ENCODE results near the gene ZNF778.

Gene ZNF778

GRCh38 chr16:89194340-89195311 lies 22.9 kb upstream of the ZNF778 start:
- DNase-seq, result no peak

DNA sequence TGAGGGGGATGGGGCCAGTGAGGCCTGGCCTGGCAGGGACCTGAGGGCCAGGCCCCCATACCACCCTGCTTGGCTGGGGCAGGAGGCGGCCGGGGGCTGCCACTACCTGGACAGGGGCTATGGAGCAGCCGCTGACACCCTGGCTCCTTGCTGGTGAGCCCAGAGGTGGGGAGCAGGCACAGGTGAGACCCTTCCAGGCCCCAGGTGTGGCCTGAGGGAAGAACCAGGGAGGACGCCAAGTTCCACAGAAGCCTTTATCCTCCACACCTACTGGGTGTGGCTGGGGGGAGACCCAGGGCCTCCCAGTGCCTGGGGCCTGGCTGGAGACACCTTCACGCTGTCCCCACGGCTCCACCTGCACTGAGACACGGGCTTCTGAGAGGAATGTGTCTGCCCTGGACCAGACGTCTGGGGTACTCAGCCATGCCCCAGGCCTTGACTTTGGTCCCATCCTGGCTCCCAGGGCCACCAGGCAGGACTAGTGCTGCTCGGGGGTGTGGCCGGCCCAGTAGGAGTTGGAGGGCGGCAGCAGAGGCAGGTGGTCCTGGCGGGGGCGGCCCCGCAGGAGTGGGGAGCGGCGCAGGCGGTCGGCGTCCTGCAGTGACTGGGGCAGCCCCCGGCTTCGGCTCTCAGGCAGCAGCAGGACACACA lies 21.9 kb upstream of the ZNF778 start:
- DNase-seq, result no peak

DNA sequence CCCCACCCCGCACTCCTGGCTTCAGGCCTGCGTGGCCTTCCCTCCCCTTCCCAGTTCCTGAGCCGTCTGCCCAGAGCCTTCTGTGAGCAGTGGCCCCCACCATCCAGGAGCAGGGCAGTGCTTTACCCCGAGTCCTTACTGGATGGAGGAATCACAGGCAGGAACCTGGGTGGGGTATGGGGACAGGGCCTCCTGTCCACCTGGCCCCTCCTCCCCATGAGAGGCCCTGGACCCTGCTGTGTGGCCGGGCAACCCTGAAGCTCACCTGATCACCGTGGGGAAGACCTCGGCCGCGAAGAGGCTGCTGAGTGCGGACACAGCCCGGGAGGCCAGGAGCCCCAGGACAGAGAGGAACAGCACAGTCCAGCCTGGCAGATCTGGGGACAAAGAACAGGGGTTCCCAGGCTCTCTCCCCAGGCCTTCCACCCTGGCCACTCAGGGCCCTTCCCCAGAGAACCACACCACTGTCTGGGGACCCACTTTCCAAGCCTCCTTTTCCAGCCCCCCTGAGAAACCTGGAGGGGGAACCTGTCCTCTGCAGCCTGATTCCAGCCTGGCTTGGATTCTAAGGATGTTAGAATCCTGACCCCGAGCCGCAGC lies 20.4 kb upstream of the ZNF778 start:
- no peak for DNase-seq

GRCh38 chr16:89197633-89198416 lies 19.7 kb upstream of the ZNF778 start:
- DNase-seq, result no peak

DNA sequence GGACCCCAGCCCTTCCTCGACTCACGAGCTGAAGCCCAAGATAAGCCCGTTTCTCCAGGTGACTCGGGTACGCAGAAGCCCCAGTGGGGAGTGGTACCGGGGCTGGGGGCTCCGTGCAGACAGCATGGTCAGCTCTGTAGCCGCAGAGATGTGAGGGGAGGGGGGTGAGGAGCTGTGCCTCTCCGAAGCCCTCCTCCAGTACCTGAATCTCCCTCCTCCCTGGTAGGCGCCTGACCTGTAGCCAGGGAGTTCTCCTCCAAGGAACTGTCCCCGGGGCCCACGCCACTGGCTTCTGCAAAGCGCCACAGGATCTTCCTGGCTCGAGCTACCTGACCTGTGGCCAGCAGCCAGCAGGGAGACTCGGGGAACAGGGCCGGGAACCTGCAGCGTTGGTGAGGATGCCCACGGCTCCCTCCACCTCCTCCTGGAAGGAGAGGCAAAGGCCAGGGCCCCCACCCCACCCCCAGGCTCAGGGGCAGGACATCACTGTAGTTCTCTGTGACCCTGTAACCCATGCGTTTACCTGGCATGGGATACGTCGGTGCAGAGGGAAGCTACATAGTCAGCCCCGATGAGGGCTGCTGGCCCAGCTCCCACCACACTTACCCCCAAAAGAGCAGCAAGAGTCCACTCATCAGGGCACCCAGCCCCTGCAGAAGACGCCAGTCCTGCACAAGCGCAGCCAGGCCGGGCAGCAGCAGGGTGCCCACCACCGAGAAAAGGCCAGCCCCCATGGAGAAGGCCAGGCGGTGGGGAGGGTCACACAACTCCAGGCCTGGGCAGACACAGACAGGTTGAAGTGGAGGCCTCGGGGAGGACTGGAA lies 18.9 kb upstream of the ZNF778 start:
- no peak for DNase-seq

DNA sequence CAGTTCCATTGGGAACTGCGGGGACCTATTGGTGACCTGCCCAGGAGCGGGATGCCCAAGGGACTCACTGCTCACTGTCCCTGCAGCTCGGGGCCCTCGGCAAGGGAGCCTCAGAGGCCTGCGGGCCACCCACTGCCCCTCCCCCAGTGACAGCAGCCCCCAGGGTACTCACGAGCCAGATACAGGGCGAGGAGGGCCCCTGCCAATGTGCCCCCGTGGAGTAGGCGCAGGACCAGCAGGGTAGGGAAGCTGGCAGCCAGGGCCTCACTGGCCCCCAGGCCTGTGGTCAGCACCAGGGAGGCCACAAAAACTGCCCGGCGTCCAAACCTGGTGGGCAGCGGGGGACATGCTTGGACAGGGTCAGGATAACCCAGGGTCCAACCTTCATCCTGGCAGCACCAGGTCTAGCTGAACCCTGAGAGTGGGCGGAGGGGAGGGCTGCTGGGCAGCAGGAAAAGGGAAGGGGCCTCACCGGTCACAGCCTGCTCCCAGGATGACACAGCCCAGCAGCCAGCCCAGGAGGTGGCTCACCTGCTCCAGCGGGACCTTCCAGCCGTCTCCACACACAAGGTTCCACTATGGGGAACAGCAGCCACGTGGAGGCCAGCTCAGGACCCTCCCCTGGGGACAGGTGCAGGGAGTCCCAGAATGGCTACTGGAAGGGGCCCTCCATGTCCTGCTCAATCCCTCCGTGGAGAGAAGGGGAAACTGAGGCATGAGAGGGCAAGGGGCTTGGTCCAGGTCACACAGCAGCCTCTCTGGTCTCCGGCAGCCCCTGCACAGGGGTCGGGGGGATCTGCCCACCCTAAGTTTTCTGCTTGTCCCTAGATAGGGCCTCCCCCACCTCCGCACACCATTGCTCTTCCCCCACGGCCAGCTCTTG lies 18.0 kb upstream of the ZNF778 start:
- DNase-seq, result no peak

DNA sequence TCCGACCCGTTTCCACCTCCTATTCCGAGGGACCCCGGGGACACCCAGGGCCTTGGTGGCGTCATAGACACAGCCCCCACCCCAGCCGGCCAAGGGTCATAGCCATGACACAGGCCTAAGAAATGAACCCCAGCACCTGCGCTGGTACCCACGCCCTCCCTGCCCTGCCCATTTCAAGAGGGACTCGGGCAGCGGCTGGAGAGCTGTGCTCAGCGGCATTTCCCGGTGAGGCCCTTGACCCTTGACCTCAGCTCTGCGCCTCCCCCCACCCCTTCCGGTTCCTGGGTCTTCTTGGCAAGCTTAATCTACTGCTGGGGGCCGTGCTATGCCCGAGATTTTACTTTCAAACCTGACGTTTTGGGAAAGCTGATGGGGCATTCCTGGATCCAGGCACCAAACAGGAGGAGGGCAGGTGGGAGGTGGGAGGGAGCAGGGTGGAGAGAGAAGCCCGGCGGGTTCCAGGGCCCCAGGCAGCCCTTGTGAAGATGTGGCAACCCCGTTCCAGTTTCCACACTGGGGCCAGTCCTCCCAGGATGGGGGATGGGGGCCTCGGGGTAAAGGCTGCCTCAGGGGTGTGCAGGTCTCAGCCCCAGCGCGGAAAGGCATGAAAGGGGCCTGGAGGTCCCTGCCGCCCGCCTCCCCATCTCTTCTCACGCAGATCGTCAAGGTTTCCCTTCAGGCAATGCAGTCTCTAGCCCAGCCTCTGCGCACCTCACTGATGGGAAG lies 17.2 kb upstream of the ZNF778 start, which contains the start of gene SLC22A31:
Gene SLC22A31 (minus strand): TSS at position 414 of the 726 bp plus-strand sequence. CDS start 36 bp downstream, at position 378.
- DNase-seq, result no peak

DNA sequence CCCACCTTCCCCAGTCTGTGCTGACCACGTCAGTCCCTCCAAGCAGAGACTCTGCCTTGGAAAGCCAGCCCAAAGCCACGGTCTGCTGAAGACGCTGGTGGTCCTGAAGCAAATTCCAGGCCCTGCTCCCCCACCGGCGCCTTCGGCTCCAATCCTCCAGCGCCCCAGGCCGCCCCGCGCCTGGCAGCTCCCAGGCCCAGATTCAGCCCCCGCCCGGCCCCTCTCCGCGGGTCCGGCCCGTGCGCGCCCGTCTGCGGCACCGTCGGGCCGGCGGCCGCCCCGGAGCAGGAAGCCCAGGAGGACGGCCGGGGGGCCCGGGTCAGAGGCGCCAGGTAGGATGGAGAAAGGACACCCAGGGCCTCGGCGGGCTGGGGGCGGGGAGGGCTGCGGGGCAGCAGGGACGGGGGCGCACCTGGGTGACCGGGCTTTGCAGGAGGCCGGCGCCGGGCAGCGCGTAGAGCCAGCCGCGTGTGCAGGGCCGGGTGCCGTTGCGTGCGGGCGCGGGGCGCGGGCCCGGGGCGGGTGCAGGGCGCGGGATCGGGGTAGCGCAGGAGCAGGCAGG lies 16.6 kb upstream of the ZNF778 start:
- no peak for DNase-seq

GRCh38 chr16:89201439-89202377 lies 15.8 kb upstream of the ZNF778 start:
- peak; percentile 87 for DNase-seq

GRCh38 chr16:89202422-89203215 lies 14.9 kb upstream of the ZNF778 start:
- DNase-seq, result no peak

DNA sequence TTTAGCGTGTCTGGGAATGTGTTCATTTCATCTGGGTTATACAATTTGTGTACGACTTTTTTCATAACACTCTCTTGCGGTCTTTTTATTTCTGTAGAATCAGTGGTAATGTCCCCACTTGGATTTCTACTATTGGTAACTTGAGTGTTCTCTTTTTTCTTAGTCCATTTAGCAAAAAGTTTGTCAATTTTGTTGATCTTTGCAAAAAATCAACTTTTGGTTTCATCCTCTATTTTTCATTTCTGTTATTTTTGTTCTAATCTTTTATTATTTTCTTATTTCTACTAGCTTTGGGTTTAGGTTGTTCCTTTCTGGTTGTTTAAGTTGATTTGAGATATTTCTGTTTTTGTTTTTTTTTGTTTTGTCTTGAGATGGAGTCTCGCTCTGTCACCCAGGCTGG lies 9.5 kb upstream of the ZNF778 start:
- no peak for DNase-seq

DNA sequence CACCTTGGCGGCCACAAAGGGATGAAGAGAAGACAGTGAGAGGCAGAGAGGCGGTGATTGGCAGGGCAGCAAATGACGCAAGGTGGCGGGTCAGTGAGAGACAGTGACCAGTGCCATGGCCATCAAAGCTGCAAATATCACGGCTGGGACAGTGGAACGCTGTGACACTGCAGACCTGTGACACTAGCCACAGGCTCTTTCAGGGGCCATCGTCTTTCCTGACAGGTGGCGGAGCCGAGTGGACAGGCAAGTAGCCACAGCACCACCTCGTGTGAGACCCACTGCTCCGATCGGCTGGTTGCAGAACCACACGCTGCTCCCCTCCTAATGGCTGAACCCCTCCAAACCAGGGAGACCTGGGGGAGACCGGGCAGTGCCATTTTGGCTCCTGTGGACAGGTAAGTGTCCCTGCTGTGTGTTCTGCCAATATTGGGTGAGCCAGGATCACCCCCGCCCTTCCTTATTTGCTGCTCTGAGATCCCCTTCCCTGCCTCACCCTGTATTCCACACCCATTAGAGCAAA lies 7.9 kb upstream of the ZNF778 start:
- DNase-seq, result no peak

- DNase-seq, result no peak
These were observed 7.2 kb upstream of the ZNF778 start for GRCh38 chr16:89210165-89210903.

DNA sequence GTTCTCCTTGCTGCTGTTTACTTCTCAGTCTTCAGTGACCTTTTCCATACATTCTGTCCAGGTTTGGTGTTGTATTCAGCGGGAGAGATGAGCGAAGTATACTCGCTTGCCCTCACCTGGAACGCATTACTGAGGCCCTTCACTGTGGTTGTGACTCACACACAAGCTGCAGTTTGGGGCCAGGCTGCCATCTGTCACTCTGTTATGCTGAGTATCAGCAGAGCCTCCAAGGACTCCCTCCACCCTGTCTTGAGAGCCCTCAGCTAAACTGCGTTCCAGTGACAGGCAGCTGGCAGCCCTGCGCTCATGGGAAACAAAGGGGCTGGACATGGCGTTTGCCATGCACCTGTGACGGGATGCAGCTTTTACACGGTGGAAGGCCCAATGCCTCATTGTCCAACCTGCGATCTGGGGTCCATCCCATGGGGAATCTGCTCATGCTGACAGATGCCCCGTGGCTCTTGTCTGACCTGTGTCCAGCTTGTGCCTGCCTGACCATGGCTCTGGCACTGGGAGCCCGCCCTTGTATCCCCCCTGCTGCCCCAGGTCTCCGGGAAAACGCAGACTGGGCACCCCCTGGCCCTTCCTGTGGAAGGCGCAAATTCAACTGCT lies 6.5 kb upstream of the ZNF778 start:
- no peak for DNase-seq

GRCh38 chr16:89216315-89217137 lies 977 bp upstream of the ZNF778 start:
- peak; percentile 75 for DNase-seq

DNA sequence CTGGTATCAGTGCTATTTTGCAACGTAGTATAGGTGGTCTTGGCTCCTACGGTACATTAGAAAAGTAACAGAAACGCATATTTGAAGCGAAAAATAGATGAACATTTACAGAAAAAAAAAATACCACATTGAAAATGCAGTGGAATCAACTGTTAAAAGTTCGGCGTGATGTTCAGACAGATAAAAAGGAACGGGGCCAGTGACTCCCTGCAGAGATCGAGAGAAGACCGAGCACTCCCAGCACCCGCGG lies 440 bp upstream of the ZNF778 start:
- DNase-seq, result no peak
